ELF-1 (cell line): ENCODE results near the gene EME1.
A peak's percentile ranks its signal among the peaks of the same experiment; 100 is the strongest.

Experiments used
- DNase-seq: peaks from one replicate; pipeline ENCODE4 v3.0.0-alpha.2; 2016; ENCODE audit warnings: low read depth, low spot score

Gene EME1

DNA sequence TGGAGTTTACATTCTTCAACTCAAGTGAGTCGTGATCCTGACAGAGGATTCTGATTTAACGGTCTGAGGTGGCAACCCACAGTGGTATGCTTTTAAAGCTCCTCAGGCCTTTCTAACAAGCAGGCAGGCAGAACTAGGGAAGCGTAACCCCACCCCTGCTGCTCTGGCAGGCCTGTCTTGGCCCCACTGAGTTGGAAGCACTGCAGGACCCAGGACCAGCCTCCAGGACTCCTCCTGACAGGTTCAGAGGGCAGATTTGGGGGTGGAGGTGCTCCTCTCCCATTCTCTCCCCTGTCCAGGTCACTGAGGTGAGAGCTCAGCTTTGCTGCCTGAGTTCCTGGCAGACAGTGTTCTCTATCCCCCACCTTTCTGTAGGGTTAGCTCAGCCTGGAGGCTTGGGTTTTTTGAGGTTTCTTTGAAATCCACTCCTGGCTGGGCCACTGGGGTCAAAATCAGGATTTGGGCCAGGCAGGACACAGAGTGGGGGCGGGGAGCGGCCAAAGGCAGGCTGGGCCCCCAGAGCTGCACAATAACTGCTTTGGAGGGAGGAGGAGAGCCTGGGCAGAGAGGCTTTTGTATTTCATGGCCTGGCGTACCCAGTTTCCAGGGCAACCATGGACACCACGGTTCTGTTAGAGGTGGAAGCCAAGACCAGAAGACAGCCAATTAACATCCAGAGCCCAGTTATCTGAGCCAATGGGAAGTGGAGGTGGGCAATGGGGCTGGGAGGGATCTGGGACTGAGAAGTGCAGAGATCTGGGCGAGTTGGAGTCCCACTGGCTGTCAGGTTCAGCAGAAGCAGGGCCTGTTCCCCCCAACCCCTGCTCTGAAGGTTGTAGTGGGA, 9.6 kb upstream of the EME1 start:
- peak; percentile 91 for DNase-seq

DNA sequence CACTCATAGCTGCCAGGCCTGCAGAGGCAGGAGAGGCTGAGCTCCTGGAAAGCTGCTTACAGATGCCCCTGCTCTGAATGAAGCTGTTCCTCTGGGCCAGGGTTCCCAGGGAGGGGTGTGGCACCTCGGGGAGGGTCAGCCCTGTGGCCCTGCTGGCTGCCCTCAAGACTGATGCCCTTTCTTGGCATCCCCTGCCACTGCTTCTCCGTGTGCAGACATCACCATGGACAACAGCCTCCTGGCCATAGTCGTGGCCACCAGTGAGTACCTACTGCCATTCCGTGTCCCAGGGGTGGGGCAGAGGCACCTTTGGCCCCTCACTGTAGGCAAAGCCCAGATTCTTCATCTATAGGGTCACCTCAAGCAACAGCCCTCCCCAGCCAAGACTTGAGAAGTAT, 9.0 kb upstream of the EME1 start:
- DNase-seq, result no peak

DNA sequence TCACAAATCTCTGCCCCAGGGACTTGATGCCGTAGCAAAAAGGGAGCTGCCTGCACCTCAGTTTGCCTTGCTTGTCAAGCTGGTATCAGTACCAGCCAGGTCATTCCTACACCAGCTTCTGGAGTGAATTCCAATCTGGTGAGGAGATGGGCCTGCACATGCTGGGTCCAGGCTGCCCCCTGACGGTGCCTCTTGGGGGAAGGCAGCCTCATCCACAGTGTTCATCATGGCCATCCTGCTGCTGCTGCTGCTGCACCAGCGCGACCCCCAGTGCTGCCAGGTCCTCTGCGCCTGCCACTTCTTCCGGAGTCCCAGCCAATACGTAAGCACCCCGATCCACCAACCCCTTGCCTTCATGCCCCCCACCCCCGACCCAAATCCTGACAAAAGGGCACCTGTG, 8.3 kb upstream of the EME1 start:
- DNase-seq, result peak; percentile 51

DNA sequence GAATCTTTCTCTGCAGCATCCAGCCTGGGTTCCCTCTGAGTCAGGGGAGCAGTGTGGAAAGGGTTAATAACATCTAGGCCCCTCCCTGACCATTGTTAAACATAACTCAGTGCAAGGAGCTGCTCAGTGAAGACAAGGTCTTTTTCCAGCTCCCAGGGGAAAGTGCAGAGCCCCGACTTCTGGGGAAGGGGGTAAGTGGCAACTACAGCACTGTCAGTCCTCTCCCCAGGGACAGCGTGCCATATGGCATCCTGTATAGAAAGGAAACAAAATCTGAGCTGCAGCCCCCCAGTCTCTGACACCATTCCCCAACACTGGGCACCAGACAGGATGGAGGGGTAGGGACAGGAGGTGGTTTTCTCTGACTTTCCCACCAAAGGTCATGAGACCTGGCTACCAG, 7.9 kb upstream of the EME1 start:
- no peak for DNase-seq

DNA sequence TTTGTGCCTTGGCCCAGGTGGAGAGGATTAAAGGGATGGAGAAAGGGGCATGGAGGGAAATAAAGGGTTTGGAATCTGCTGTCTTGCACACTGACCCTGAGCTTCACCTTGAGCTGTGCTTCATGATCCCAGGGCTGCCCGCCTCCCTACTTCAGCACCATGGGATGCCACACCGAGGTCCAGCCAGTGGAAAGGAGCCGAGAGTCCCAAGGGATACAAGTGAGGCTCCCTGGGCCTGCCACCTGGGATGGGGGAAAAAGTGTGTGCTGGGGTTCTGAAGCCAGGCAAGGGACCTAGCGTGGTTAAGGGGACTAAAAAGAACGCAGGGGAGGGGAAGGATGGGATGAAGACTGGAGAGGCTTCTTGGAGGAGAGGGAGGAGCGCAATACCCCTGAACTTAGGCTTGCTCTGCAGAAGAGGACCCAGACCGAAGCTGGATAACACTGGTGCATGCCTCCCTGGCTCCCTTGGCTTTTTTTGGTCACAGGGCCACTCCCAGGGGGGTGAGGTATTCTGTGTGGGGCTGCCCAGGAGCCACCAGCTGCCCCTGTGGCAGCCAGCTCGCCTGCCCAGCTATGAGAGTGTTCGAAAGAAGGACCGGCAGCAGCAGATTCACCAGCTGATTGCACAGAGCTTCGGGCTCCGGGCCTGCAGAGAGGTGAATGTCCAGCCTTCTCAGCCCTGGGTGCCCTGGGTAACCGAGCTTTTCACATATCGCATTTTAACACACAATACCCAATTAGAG, 7.2 kb upstream of the EME1 start:
- DNase-seq, result no peak

DNA sequence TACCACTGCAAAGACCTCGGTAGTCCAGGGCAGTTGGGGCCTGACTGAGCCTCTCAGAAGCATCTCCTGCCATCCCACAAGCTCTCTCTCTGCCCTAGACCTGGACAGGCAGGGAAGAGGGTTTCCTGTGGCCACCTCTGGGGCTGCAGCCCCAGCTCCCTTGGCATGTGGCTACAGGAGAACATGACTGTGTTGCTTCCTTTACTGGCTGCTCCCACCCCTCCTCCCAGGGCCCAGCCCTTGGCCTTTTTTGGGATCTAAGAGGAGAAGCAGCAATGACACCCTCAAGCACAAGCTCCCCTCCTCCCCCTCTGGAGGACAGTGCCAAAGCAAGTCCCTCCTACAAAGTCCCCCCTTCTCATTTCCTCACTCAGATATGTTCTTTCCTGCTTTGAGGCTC, 5.6 kb upstream of the EME1 start:
- no peak for DNase-seq

DNA sequence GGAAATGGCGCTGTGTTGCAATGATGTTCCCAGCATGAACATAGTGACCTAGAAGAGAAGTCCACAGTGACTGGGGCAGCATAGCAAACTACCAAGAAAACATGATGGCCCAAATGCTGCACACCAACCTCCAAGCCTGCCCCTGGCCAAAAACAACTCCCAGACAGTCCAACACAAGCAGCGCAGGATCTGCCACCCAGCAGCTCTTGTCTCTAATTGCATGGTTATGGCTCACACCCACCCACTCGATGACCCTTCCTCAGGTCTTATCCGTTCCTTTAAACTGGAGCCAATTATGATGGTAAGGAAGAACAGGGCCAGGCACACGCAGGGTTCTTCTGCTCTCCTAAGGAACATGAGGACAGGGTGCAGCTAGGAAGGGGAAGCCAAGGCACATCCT, 3.0 kb upstream of the EME1 start:
- no peak for DNase-seq

DNA sequence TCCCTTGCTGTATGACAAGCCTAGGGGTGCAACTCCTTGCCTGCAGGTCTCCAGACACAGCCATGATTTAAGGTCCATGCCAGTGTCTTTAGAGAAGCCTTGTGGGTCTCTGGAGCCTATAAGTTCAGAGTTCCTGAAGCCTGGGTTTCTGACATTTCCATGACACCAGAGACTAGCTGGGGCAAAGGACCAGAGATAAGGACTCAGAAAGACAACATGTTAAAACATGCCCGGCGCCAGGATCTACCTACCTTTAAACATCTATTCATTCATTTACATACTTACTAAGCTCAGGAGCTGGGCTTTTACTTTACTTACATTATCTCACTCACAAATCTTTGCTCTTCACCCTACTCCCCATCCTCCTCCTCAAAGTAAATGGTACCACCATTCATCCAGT, 1.5 kb upstream of the EME1 start:
- no peak for DNase-seq

- no peak for DNase-seq
These were observed 739 bp upstream of the EME1 start for GRCh38 chr17:50372222-50372757.

GRCh38 chr17:50373705-50374104, 676 bp downstream of the EME1 start:
- no peak for DNase-seq

- no peak for DNase-seq
These were observed 3.0 kb downstream of the EME1 start for GRCh38 chr17:50375858-50376538.

DNA sequence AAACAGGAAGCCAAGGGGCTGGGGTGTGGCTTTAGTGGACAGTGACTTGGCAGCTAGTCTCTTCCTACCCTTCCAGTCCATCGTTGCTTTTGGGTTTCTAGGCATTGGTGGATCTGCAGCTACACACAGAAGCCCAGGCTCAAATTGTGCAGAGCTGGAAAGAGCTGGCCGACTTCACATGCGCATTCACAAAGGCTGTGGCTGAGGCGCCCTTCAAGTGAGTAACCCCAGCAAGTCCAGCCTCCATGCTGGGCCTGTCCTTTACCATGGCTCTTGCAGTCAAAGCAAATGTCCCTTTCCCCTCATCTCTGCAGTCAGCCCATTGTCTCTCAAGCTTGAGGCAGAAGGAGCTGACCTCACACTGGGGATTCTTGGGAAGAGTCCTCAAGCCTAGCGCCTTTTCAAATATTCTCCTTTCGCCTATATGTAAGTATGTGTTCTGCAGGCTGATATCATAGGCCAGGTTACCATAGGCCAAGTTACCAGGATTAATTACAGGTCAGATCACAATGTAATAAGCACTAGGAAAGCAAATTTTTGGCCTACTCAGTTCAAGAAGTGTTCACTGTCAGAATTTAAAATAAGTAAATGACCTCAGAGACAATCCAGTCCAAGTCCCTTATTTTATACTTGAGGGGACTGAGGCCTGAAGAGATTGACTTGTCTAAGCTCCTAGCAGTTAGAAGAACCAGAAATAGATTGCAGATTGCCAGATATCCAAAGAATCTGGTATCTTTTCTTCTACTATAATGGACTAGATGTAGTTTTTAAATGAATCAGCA, 6.5 kb downstream of the EME1 start:
- DNase-seq, result no peak

DNA sequence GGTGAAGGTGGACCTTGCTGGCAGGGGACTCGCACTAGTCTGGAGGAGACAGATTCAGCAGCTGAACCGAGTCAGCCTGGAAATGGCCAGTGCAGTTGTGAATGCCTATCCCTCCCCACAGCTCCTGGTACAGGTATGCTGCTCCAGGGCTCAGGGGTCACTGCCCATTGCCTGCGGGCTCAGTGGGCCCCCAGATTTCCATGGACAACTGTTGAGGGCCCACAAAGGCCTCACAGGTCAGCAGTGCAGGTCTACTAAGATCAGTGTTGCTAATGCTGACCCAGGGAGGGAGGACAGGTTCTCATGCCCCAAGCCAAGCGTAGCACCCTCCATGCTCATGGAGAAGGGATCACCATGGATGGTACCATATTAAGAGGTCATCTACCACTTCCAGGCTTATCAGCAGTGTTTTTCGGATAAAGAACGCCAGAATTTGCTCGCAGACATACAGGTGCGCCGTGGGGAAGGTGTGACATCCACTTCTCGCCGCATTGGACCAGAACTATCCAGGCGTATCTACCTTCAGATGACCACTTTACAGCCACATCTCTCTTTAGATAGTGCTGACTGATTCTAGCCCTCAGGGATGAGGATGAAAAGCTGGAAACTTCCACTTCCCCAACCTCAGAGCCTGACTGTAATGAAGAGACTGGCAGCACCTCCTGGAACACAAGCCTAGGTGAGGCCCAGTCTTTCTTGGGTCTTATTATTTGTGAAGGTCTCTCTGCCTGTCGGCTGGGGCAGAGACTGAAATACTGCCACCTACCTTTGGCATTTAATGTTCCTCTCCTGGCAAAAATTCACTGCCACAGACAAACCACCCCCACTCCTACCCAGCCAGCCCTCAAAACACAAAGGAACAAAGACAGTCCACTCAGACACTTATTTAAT, 7.6 kb downstream of the EME1 start:
- no peak for DNase-seq

DNA sequence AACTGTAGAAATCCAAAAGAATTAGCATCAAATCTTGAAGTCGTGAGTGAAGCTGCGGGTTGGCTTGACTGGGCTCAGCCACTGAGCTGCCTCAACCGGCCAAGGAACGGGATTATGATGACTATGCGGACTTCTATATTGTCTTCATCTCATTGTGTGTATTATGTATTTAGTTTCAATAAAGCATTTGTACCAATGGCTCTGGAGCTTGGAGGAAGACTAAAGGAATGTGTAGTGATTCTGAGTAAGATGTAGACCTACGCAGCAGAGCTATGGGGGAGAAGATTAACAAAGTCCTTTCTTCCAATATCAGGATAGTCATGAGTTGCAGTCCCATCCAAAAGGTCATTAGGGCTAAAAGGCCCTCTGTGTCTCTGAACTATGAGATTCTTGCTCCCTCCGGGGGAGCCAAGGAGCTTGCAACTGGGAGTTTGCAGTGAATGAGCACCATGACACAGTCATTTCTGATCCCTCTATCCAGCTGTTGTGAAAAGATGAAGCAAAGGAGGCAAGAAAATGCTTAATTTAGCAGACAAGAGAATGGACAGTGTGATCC, 8.3 kb downstream of the EME1 start:
- DNase-seq, result no peak

DNA sequence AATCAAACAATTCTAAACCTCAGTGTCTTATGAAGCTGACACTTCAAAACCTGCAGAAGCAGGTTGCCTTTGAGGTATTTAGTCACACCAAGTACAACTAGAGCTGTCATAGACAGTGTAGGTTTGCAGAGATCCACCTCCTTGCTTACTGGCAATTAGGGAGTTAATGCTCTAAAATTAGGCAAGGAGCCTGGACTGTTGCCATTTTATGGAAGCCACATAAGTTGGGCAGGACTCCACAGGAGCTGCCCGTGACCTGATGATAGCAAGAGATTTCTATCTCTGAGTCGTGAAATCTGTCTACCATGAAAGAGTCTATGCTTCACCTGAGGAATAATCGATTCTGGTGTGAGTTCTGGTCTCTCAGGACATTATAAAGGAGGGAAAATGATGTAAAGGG, 8.9 kb downstream of the EME1 start:
- no peak for DNase-seq

DNA sequence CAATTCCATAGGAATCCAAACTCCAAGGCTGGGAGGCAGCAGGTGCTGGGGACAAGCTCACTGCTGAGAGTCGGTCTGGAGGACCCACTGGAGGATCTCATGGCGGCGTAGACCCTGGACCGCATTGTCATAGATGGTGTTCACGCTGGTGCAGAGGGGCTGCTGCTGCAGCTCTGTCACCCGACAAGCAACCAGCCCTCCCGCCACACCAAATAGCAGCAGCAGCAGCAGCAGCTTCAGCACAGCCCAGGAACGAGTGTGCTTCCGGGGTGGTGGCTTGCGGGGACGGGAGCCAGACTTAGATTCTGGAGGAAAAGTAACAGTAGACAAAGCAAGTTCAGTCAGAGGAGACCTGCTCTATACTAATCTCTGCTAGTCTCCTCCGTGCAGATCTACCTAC, 9.9 kb downstream of the EME1 start:
- DNase-seq, result no peak

DNA sequence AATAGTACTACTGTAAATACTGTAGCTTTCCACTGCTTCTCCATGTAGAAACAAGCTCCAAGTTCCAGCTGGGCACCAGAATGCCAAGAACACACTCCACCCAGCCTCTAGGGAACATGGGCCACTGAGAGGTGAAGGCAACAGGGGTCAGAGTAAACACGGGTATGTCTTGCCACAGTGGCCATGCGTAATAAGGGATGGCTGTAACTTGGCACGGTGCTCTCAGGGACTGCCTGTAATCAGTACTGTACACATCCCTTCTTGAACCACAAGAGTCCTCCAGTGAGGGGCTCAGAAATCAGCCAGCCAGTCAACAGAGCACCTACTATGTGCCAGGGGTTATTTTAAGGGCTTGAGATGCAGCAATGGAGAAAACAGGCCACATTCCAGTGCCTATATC, 13.5 kb downstream of the EME1 start:
- no peak for DNase-seq

GRCh38 chr17:50388728-50389127, 15.7 kb downstream of the EME1 start:
- DNase-seq, result no peak

DNA sequence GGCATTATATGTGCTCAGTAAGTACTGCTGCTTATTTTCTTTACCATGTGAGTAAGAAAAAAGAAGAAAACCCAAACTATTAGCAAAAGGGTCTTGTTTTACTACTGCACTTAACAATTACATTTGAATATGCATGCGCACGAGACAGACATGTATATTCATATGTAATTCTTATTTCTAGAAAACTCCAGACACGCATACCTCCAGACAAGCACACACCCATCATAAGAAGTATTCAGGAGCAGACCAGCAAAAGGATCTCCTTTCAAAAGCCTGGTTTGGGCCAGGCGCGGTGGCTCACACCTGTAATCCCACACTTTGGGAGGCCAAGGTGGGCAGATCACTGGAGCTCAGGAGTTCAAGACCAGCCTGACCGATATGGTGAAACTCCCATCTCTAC, 16.5 kb downstream of the EME1 start:
- DNase-seq, result no peak

GRCh38 chr17:50392621-50393020, 19.6 kb downstream of the EME1 start:
- DNase-seq, result no peak
